Measurements from ENCODE around the gene ADAMTS12.

ADAMTS12 gene

GRCh38 chr5:33738967-33739366 lies 152.8 kb downstream of the ADAMTS12 start:
- H3K27ac ChIP-seq = peak overlapping the region; percentile 41
- TF ChIP-seq ZFX (IDR thresholded peaks at IDR 0.05) (no peak), CTCF (conservative IDR thresholded peaks at IDR 0.05) (no peak)

- TF ChIP-seq ZFX (IDR thresholded peaks at IDR 0.05) (no peak), CTCF (conservative IDR thresholded peaks at IDR 0.05) (no peak)
Measured at GRCh38 chr5:33738097-33738496, 153.7 kb downstream of the ADAMTS12 start.

DNA sequence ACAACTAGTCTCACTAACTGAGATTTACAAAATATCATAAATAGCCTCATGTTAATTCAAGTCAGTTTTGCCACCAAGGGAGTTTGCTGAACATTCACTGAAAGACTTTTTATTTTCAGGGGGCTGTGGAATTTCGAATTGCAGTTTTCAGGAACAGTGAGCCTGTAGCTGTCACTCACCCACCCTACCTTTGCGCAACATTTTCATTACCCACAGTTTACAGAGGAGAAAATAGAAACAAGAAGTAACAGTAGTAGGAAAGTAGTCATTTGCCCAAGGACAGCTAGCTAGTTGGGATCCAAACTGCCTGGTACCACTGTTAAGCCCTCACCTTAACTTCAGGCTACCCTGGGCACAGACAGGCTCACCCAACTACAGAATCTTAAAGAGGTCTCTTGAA lies 154.1 kb downstream of the ADAMTS12 start:
- TF ChIP-seq ZFX (IDR thresholded peaks at IDR 0.05) = no peak
- no peak for TF ChIP-seq CTCF (conservative IDR thresholded peaks at IDR 0.05)
- H3K27ac ChIP-seq = no peak overlapping the region

More at GRCh38 chr5:33738097-33738496, 153.7 kb downstream of the ADAMTS12 start:
- H3K27ac ChIP-seq = no peak overlapping the region; the same call in 1 of the 2 replicates

DNA sequence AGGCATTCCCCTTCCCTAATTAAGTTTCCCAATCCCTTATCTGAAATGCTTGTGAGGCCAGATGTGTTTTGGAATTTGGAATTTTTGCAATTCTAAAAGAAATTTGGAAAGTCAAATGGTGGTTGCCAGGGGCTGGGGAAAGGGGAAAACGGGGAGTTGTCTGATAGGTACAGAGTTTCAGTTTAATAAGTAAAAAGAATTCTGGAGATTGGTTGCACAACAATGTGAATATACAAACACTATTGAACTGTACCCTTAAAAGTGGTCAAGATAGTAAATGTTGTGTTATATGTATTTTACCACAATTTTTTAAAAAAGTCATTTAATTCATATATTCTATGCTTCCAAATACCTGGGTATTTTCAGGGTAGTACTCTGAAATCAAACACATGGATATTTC lies 154.5 kb downstream of the ADAMTS12 start:
- no peak overlapping the region for H3K27ac ChIP-seq
- TF ChIP-seq CTCF (conservative IDR thresholded peaks at IDR 0.05) (no peak), ZFX (IDR thresholded peaks at IDR 0.05) (no peak)

DNA sequence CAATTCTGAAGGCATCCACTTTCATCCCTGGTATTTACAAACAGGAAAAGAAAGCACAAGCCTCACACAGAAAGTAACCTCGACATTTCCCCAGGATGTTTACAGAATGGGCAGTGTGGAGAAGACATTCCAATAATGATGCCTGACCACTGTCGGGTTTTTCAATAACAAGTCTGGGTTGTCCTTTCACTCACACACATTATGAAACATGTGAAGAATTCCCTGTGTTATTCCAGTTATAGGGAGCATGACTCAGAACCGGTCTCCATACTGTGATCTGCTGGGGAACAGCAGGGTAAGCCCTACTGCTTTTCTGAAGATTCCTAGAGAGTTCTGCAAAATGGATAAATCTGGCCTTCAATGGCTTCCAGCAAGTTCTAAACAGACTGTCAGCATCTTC lies 155.3 kb downstream of the ADAMTS12 start:
- TF ChIP-seq ZFX (IDR thresholded peaks at IDR 0.05) = no peak
- TF ChIP-seq CTCF (conservative IDR thresholded peaks at IDR 0.05) = no peak
- H3K27ac ChIP-seq = no peak overlapping the region

- no peak for TF ChIP-seq ZFX (IDR thresholded peaks at IDR 0.05)
- no peak for TF ChIP-seq CTCF (conservative IDR thresholded peaks at IDR 0.05)
- H3K27ac ChIP-seq = no peak overlapping the region
Measured at GRCh38 chr5:33735072-33735471, 156.7 kb downstream of the ADAMTS12 start.

- TF ChIP-seq CTCF (conservative IDR thresholded peaks at IDR 0.05) (no peak), ZFX (IDR thresholded peaks at IDR 0.05) (no peak)
- H3K27ac ChIP-seq = no peak overlapping the region
Measured at GRCh38 chr5:33734537-33734936, 157.3 kb downstream of the ADAMTS12 start.
